DND-41 (cell line): Measurements from ENCODE around the gene CLIP3.

Experiments used
- ATAC-seq: fragments of 200-7000 bp; cut with Tn5 transposase; 3 replicates; pipeline ENCODE4 v1.9.1; 2021; ENCODE audit warnings: low read depth; ENCODE audit not compliant: insufficient read depth
- DNase-seq: peaks from one replicate; pipeline ENCODE4 v3.0.0-alpha.2; 2020
- H2AFZ ChIP-seq: 2 replicates; pipeline ENCODE4 v1.6.0; 2012; ENCODE audit warnings: low read depth, low read length
- H3K27ac ChIP-seq: 2 replicates; pipeline ENCODE4 v1.5.1; 2012; ENCODE audit warnings: low read length, inconsistent platforms
- H3K27me3 ChIP-seq: fragments of 200-600 bp; sonication (generic); 2 replicates; pipeline ENCODE4 v1.6.0; 2012; ENCODE audit warnings: low read length, mild to moderate bottlenecking, inconsistent platforms; ENCODE audit not compliant: insufficient read depth, poor library complexity
- H3K36me3 ChIP-seq: 2 replicates; pipeline ENCODE4 v1.5.1; 2012; ENCODE audit warnings: low read length, inconsistent platforms; ENCODE audit not compliant: insufficient read depth
- H3K4me1 ChIP-seq: 2 replicates; pipeline ENCODE4 v1.5.1; 2012; ENCODE audit warnings: mild to moderate bottlenecking, low read length; ENCODE audit not compliant: insufficient read depth
- H3K4me2 ChIP-seq: 2 replicates; pipeline ENCODE4 v1.6.0; 2012; ENCODE audit warnings: mild to moderate bottlenecking, moderate library complexity, low read length, inconsistent platforms; ENCODE audit not compliant: insufficient read depth
- H3K4me3 ChIP-seq, 2 experiments: fragments of 200-600 bp in 1 of 2; shearing (Covaris generic) in 1 of 2; 2 replicates each; pipeline ENCODE4 v1.5.1; 2012 to 2016; ENCODE audit warnings: inconsistent platforms in 2 of 2, low read length in 2 of 2, mild to moderate bottlenecking in 2 of 2, low read depth in 1 of 2, moderate library complexity in 1 of 2
- H3K79me2 ChIP-seq: 2 replicates; pipeline ENCODE4 v1.6.0; 2012; ENCODE audit warnings: low read length, inconsistent platforms; ENCODE audit not compliant: insufficient read depth
- H3K9ac ChIP-seq: 2 replicates; pipeline ENCODE4 v1.6.0; 2012; ENCODE audit warnings: low read depth, mild to moderate bottlenecking, inconsistent platforms, low read length, moderate library complexity
- H3K9me3 ChIP-seq: 2 replicates; pipeline ENCODE4 v1.5.1; 2012; ENCODE audit warnings: low read length, moderate library complexity, mild to moderate bottlenecking, inconsistent platforms; ENCODE audit not compliant: insufficient read depth, severe bottlenecking
- H4K20me1 ChIP-seq: 2 replicates; pipeline ENCODE4 v1.6.0; 2012; ENCODE audit warnings: low read length; ENCODE audit not compliant: insufficient read depth
- CTCF ChIP-seq: IDR thresholded peaks from 2 replicates; pipeline ENCODE4 v1.5.1; 2012; ENCODE audit warnings: borderline replicate concordance, low read length, moderate library complexity, mild to moderate bottlenecking; ENCODE audit not compliant: poor library complexity, severe bottlenecking; ENCODE audit errors: extremely low read depth
- EZH2 ChIP-seq: IDR thresholded peaks from 3 replicates; pipeline ENCODE4 v1.6.1; 2012; ENCODE audit warnings: borderline replicate concordance, low read depth, mild to moderate bottlenecking, moderate library complexity, low read length, inconsistent platforms; ENCODE audit not compliant: severe bottlenecking

CLIP3 gene

GRCh38 chr19:35977446-35978222 lies 55.0 kb downstream of the CLIP3 start:
- peak; percentile 46 for DNase-seq
- Histone ChIP-seq H4K20me1 (no peaks in the 10 kb centered on the region), H3K27ac (no peak overlapping the region), H2AFZ (no peak overlapping the region), H3K9ac (no peak overlapping the region), H3K4me1 (no peaks in the 10 kb centered on the region), H3K79me2 (no peaks in the 10 kb centered on the region), H3K9me3 (no peaks in the 10 kb centered on the region), H3K36me3 (no peaks in the 10 kb centered on the region), H3K27me3 (no peaks in the 10 kb centered on the region), H3K4me2 (no peak overlapping the region), H3K4me3 (no peak overlapping the region)
- peak; percentile 45 for TF ChIP-seq CTCF
- TF ChIP-seq EZH2 = no peak
- ATAC-seq = peak; percentile 83

GRCh38 chr19:35975608-35976214 lies 57.0 kb downstream of the CLIP3 start:
- no peak overlapping the region for H2AFZ ChIP-seq
- no peak overlapping the region for H3K4me3 ChIP-seq
- ATAC-seq = peak; percentile 83
- no peak overlapping the region for H3K27ac ChIP-seq
- no peak overlapping the region for H3K9ac ChIP-seq
- TF ChIP-seq CTCF (no peak), EZH2 (no peak)
- H3K9me3 ChIP-seq = no peaks in the 10 kb centered on the region
- no peak overlapping the region for H3K4me2 ChIP-seq
- peak; percentile 53 for DNase-seq
- H3K79me2 ChIP-seq = no peaks in the 10 kb centered on the region
- H4K20me1 ChIP-seq = no peaks in the 10 kb centered on the region
- no peaks in the 10 kb centered on the region for H3K36me3 ChIP-seq
- no peaks in the 10 kb centered on the region for H3K4me1 ChIP-seq
- no peaks in the 10 kb centered on the region for H3K27me3 ChIP-seq

- DNase-seq = no peak
- H2AFZ ChIP-seq = no peak overlapping the region
- no peaks in the 10 kb centered on the region for H3K4me1 ChIP-seq
- H3K4me2 ChIP-seq = no peak overlapping the region
- H3K79me2 ChIP-seq = no peaks in the 10 kb centered on the region
- H3K9me3 ChIP-seq = no peaks in the 10 kb centered on the region
- H4K20me1 ChIP-seq = no peaks in the 10 kb centered on the region
- H3K4me3 ChIP-seq = no peak overlapping the region
- H3K27ac ChIP-seq = no peak overlapping the region
- H3K9ac ChIP-seq = no peak overlapping the region
- no peak for ATAC-seq
- no peak for TF ChIP-seq EZH2
- H3K36me3 ChIP-seq = no peaks in the 10 kb centered on the region
- H3K27me3 ChIP-seq = no peaks in the 10 kb centered on the region
Measured at GRCh38 chr19:35973487-35973886, 59.2 kb downstream of the CLIP3 start.

GRCh38 chr19:35966771-35967170 lies 65.9 kb downstream of the CLIP3 start:
- H4K20me1 ChIP-seq = no peaks in the 10 kb centered on the region; the same call in 1 of the 2 replicates
- DNase-seq (no peak), ATAC-seq (no peak)
- no peaks in the 10 kb centered on the region for H3K36me3 ChIP-seq
- H3K79me2 ChIP-seq = no peaks in the 10 kb centered on the region
- no peak overlapping the region for H2AFZ ChIP-seq
- no peaks in the 10 kb centered on the region for H3K4me1 ChIP-seq
- no peaks in the 10 kb centered on the region for H3K9me3 ChIP-seq
- H3K27me3 ChIP-seq = no peaks in the 10 kb centered on the region
- H3K27ac ChIP-seq = no peak overlapping the region
- no peak overlapping the region for H3K4me3 ChIP-seq
- H3K4me2 ChIP-seq = no peak overlapping the region
- no peak for TF ChIP-seq EZH2
- TF ChIP-seq CTCF = no peak
- no peak overlapping the region for H3K9ac ChIP-seq
